GM18907 (cell line): ENCODE data around the gene ABCC12.

Experiments
- ATAC-seq: cut with Tn5 transposase; IDR thresholded peaks from one replicate; pipeline ENCODE4 v1.9.1; 2021; ENCODE audit warnings: mild to moderate bottlenecking, moderate library complexity; ENCODE audit not compliant: unreplicated experiment

ABCC12 gene

GRCh38 chr16:48106446-48106845, 49.3 kb downstream of the ABCC12 start:
- ATAC-seq, result no peak
